Measurements from ENCODE around the gene MANF.

MANF gene

GRCh38 chr3:51390246-51391074 is 5.4 kb downstream of the MANF start:
- peak; percentile 2 for ATAC-seq

- ATAC-seq, result peak; percentile 92 to 97
These were observed 6.0 kb downstream of the MANF start, which contains the start of gene RBM15B for GRCh38 chr3:51391075-51391565. Gene RBM15B, plus strand, starts transcription at chr3:51391285. Its CDS starts 115 bp downstream, at chr3:51391400.

GRCh38 chr3:51391566-51392354 is 6.7 kb downstream of the MANF start:
- ATAC-seq, result peak; percentile 14 to 18

GRCh38 chr3:51392355-51393133 is 7.5 kb downstream of the MANF start:
- no peak for ATAC-seq

GRCh38 chr3:51393134-51393495 is 8.0 kb downstream of the MANF start:
- no peak for ATAC-seq

GRCh38 chr3:51393564-51393963 is 8.5 kb downstream of the MANF start:
- no peak for ATAC-seq

DNA sequence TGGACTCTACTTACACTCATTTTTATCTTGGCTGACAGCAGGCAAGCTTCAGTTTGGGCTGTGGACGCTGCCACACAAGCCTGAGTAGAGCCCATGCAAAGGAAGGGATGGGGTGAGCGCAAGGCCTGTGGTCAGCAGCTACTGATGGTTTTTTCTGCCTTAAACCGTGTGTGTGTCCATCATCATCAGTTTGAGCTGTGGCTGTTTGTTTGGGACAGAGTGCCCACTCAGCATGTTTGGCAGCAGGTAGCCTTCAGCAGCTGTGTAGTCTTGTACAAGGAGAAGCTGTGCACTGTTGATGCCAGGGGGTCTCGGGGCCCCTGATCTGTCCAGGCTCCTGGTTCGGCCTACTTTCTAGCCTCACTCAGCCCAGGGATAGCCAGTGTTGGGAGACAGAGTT is 9.4 kb downstream of the MANF start:
- ATAC-seq, result no peak

DNA sequence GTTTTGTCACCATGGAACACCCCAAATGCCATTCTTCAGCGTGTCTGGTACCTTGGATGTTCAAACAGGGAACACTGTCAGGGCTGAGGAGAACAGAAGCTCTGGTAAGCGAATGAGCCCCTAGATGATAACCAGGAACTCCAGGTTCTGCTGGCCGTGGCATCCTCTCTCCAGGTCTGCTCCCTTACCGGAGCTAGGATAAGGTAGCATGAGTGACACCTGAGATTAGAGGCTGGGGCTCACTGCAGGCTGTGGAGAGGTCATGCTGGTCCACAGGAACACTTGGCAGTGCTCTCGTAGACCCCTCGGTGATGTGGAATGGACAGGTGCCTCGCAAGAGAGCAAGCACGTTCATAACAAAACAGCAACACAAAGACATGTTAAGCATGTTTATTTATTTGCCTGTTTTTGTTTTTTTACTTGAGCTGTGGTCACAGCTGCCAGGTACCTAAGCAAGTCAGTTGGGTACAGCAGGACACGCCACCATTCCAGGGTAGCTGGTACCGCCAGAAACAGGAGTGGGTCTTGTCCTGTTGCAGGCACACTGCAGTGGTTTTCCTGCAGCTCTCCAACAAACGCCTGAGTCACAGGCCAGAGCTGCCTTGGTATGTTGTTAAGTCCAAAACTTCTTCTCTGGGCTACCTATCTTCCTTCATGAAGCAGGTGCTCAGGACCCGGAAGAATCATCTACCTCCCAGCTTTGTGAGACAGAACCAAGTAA is 10.6 kb downstream of the MANF start:
- no peak for ATAC-seq

- ATAC-seq, result no peak
These were observed 11.3 kb downstream of the MANF start for GRCh38 chr3:51396401-51396800.

DNA sequence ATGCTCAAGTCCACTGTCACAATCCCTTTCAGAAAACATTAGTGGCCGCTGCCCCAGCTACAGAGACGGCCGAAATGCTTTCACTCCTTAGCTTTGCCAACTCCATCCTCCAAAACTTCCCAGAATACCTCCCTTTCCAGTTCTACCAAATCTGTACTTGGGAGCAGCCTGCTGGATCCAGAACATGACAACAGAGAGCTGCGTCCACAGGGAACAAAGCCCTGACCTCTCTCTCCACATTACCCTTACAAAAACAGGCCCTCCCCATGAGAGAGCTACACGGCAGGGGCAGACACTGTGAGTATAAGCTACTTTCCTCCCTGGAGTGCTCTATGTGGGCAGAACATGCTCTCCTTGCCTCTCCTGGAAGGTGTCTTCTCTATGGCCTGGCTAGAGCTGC is 12.3 kb downstream of the MANF start:
- ATAC-seq, result no peak

- no peak for ATAC-seq
These were observed 13.7 kb downstream of the MANF start for GRCh38 chr3:51398595-51399310.

DNA sequence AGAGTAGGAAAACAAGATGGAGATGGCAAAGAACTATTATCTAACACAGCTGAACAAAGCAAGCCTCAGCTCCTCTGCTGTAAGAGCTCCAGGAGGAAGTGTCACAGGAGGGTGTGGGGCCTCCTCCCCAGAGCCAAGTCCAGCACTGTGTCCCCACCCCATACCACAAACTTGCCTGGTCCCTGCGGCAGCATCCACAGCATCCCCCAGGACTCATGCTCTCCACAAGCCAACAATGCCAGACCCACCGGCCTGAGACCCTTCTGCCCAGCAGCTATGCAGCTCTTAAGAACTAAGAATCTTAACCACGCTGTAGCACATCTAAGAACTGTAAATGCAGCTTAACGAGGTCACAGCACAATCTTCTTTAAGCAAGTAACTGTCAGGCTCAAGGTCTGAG is 15.1 kb downstream of the MANF start:
- ATAC-seq, result no peak

GRCh38 chr3:51401735-51402134 is 16.6 kb downstream of the MANF start:
- ATAC-seq, result no peak

GRCh38 chr3:51403675-51404074 is 18.6 kb downstream of the MANF start:
- ATAC-seq, result no peak

DNA sequence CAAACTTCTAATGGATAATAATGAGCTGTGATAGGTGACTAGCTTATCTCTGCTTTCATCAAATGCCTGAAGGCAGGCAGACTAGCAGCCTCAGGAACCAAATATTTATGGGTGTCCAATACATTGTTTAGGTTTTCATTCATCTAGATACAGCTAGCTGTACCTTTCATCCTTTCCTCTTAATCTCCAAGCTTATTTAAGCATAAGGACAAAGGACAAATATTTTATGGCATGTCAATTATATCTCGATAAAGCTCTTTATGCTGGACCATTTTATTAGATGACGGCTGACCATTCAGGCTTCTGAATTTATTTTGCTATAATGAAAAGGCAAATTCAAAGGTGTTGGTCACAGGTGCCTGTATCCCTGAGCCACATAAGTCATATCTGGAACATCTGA is 22.9 kb downstream of the MANF start:
- ATAC-seq, result no peak

DNA sequence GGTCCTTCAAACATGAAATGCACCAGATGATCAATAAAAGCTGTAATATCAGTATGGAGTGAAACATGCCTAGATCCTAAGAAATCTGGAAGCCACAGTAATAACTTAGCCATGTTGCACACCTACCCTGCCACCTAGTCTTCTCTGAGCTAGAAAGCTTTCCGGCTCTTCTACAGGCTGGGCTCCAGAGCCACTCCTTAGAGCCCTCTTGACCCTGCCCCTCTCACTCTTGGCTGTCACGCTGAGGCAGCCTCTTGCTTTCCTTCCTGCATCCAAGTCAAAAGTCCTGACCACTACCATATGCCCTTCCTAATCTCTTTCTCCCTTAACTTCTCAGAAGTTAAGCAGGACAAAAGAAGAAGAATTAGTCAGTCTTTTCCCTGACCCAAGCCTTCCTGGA is 23.7 kb downstream of the MANF start:
- no peak for ATAC-seq

DNA sequence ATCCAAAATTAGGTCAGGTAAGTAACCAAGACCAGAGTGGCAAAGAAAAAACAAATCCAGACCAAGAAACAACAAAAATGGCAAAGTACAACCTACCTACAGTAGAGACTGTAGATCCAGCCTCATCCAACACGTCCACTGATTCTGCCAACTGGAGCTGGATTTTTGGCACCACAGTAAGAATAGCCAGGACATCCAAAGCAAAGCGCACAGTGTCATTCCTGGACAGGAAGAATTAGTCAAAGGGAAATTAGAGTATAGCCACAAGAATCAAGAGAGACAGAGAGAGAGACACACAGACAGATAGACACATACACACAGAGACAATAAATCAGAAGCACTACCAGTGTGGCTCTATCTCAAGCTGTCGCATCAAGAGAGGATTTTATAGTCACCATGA is 37.1 kb downstream of the MANF start:
- no peak for ATAC-seq

- ATAC-seq, result no peak
These were observed 41.8 kb downstream of the MANF start for GRCh38 chr3:51426921-51427320.

GRCh38 chr3:51429138-51429537 is 44.0 kb downstream of the MANF start:
- ATAC-seq, result no peak

DNA sequence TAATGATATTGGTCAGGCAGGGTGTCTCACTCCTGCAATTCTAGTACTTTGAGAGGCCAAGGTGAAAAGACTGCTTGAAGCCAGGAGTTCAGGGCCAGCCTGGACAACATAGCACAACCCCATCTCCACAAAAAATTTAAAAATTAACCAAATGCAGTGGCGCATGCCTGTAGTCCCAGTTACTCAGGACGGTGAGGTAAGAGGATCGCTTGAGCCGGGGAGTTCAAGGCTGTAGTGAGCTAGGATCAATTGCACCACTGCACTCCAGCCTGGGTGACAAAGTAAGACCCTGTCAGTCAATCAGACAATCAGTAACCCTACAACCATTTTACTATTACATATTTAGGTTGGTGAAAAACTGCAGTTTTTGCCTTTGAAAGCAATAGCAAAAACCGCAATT is 49.0 kb downstream of the MANF start:
- ATAC-seq, result no peak

GRCh38 chr3:51434746-51435327 is 49.7 kb downstream of the MANF start:
- ATAC-seq, result peak; percentile 74 to 94

All from activated CD4-positive, CD25-positive, alpha-beta regulatory T cell treated with anti-CD3 and anti-CD28 coated beads, Interleukin-2, amount 50 U/mL, for 24 hours (primary cell).